GM21390 (cell line): ENCODE results near the gene KCNQ4.

ENCODE experiments used
- ATAC-seq: cut with Tn5 transposase; IDR thresholded peaks from one replicate; pipeline ENCODE4 v1.9.1; 2021; ENCODE audit not compliant: unreplicated experiment

KCNQ4 gene

DNA sequence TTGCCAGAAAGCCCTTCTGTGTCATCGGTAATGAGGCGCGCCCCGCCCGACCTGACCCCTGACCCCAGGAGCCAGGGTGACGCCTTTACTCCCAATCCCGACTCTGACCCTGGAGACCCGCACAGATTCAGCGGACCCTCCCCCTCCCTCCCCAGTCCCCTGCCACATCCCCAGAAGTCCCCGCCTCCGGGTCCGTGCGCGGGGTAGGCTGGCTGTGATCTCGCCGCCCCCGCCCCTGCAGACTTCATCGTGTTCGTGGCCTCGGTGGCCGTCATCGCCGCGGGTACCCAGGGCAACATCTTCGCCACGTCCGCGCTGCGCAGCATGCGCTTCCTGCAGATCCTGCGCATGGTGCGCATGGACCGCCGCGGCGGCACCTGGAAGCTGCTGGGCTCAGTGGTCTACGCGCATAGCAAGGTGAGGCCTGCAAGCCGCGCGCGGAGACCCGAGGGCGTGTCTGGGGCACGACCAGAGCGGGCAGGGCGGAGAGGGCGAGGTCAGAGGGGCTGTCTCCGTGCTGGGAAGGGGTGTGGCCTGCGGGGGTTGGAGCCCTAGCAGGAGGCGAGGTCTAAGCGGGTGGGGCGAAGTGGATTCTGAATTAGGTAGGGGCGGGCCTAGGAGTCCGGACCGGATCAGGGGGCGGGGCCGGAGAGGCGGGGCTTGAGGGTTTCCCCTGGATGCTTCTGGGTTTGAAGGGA, 34.8 kb downstream of the KCNQ4 start:
- peak; percentile 85 for ATAC-seq

DNA sequence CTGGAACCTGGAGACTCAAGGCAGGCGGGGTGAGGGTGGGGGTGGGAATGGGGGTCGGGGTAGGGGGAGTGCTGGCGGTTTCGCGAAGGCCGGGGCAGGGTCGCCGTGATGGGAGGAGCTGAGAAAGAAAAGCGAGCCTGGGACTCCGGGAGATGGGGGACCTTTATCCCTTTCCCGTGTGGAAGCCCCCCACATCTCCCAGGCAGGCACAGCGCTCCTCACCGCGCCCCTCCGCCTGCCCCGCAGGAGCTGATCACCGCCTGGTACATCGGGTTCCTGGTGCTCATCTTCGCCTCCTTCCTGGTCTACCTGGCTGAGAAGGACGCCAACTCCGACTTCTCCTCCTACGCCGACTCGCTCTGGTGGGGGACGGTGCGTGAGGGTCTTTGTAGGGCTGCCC, 35.5 kb downstream of the KCNQ4 start:
- no peak for ATAC-seq

DNA sequence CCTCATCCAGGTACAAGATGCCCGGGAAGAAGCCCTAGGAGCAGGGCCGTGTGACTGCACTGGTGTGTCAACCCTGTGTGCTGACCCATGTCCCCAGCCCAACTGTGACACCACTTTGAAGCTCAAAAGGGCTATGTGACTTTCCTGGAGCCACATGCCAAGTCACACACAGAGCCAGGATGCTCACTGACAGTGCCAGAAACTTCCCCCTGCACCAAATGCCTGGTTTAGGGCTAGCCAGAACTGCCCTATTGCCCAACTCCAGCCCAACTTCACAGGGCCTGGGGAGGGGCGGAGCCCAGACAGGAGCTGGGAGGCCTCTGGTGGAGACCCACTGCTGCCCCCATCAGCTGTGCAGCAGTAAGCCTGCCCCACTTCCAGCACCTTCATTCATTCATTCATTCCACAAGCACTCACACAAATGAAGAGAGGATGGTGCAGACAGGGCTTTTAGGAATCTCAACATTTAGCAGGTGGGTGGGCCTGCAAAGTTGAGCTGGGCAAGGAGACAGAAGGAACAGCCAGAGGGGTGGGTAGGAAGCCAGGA, 36.7 kb downstream of the KCNQ4 start:
- no peak for ATAC-seq

DNA sequence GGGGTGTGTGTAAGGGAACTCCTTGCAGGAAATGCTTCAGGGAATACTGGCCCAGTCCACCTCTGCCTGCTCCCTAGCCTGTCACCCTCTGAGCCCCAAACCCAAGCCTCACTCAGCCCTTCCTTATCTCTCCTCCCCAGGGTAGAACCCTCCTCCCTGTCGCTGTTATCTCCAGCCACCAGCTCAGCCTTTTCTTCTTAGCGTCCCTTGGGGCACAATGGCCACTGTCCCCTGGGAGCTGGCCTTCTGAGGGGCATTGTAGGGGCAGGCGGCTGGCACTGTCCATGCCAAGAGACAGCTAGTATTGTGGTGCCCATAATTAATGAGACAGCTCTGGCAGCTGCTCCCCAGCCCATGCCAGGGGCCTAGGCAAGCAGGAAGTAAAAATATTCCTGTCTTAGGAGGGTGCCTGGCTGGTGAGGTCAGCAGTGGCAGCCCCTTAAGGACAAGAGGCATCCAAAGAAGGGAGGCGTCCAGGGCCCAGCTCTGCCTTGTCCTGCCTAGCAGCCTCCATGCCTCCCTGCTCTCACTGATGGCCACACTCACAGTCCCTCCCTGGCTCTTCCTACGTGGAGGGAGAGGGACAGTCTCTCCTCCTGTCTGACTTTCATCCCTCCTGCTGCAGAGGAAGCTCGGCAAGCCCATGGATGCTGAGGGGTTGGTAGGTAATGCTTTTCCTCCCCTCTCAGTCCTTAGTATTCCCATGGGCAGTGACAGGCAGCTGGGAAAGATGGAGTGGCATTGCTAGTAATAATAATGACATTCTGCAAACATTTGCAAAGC, 37.5 kb downstream of the KCNQ4 start:
- no peak for ATAC-seq

DNA sequence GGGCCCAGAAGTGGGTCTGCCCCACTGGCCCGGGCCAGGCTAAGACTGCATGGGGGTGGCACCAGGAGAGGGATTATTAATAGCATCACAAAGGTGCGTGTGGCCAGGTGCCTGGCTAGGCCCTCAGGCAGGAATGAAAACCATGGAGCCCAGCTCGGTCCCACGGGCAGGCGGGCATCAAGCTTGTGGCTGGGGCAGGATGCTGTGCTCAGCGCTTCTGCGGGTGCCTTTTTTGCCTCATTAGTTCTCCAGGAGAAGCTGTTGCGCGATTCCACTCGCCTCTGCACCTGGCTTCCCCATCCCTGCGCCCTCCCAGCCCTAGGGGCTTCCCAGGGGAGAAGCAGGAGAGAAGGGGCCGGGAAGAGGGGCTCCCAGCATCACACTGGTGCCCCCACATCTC, 39.3 kb downstream of the KCNQ4 start:
- no peak for ATAC-seq

DNA sequence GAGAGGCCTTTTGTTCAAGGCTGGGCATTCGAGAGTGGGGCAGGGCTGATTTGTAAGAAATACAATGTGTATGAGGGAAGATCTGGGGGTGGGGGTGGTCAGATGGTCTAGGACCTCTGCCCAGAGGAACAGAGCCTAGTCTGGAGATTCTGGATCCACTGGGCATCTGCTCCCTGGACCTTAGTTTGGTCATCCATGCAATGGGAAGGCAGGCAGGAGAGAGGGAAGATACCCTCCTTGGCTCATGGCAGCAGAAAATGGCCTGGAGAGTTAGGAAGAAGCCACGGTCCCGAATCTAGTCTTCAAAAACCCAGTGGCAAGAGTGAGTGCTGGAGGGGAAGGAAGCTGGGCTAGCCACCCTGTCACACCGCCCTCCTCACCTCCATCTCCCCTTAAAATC, 39.8 kb downstream of the KCNQ4 start:
- no peak for ATAC-seq

DNA sequence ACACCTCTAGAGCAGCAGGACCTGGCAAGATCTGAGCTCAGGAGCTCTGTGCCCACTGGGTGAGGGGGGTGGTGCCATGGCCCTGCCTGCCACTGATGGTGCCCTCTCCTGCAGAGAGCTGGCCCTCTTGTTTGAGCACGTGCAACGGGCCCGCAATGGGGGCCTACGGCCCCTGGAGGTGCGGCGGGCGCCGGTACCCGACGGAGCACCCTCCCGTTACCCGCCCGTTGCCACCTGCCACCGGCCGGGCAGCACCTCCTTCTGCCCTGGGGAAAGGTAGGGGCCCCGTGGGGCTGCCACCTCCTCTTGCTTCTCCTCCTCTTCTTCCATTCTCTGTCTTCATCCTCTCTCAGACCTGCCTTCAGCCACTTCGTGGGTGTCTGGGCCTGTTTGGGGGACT, 40.4 kb downstream of the KCNQ4 start:
- ATAC-seq = no peak

DNA sequence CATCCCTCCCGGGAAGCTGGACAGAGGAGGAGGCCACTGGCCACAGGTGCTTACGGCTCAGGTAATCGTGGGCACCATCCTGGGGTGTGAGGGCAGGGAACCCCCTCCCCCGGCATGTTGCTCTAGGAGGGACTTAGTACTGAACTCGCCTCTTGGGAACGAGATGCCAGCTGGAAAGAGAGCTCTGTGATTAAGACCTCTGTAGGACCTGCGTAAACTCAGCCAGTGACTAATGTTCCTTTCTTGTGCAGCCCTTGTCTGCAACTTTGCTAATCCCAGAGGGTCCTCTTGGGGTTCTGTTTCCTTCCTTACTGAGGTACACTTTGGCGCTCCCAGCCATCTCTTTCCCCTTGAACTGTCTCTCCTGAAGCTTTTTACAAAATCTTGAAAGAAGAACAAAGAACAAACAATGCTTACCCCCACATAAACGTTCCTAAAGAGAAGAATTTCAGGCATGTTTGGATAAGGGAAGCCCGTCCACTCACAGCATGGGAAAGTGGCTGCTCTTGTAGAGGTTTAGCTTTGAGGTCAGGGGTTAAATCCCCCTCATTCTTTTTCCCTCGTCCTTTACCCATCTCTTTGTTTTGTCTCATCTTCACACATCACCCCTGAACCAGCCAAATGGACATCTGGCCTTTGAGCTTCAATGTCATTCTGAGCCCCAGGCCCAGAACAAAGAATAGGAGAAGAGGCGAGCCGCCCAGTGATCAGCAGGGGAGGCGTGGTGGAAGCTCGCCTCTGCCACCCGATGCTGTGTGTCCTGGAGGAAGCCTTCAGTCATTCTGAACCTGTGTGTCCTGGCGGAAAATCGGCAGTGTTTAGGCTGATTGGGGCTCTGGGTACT, 41.2 kb downstream of the KCNQ4 start:
- ATAC-seq = no peak

DNA sequence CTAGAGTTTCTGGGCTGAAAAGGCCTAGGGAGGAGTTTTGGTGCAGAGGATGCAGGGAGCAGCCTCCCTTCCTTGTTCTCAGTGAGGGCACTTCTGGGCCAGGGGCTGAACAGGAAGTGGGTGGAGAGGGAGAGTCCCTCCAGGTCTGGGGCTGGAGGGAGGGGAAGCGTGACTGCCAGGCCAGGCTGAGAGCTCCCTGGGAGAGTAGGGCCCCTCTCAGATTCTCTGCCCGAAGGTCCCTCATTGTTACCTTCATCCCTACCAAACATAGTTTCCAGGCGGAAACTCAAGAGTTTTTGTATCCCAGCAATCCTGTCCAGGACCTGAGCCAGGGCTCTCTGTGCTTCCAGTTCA, 41.8 kb downstream of the KCNQ4 start:
- ATAC-seq = no peak

DNA sequence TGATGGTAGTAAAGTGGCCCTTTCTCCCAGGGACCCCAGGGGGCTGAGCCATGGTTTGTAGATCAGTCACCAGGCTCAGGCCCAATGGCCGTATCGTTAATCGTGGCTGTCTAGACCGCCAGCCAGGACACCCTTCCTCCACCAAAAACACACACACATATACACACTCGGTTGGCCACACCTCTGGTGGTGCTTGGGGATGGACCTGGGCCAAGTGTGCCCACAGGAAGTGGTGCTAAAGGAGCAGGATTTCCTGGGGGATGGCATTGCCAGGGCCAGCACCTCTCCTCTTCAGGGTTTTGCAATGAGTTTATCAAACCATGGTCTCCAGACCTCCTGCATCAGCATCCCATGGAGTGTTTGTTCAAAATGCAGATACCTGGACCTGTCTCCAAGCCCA, 42.4 kb downstream of the KCNQ4 start:
- ATAC-seq = no peak

DNA sequence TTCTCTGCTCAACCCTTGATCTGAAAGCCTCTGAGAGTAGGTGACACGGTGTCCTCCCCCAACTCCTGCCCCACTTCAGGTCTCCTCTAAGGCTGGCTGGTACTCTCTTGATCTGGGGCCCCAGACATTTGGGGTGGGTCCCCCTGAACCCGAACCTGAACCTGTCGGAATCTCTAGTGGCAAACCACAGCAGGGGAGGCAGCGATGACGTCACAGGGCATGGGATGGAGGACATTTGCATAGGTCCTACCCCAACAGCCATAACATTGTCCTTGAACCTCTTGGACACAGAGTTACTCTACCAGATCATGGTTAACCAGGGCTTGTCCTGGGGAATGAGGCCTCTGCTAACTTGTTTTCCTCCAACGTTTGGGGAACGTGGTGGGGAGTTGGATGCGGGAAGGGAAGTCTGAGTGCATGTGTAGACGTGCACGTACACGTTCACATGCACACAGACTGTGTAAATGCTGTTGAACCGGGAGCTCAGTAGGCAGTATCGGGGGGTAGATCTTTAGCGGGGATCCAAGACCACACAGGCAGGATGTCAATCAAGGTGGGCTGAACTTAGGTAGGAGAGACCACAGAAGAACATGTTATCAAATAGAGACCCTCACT, 46.2 kb downstream of the KCNQ4 start:
- no peak for ATAC-seq

DNA sequence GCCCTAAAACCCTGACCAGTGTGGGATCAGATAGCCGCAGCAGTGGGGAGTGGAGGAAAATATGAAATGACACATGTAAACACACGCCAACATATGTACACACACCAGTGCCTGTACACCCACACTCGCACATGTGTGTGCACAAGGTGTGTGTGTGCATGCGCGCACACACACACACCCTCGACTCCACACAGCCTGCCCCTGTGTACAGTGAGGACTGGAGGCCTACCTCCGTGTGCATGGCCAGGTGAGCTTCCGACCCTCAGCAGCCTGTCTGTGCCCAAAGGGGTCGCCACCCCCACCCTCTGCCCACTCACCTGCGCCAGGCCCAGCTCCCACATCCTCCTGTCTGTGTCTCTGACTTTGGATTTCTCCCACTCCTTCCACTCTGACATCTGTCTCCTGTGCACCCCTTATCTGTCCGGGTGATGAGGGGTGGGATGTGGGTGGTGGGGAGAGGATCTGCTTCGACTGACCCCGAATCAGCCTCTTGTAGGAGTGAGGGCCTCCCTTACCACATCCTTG, 46.9 kb downstream of the KCNQ4 start:
- no peak for ATAC-seq

DNA sequence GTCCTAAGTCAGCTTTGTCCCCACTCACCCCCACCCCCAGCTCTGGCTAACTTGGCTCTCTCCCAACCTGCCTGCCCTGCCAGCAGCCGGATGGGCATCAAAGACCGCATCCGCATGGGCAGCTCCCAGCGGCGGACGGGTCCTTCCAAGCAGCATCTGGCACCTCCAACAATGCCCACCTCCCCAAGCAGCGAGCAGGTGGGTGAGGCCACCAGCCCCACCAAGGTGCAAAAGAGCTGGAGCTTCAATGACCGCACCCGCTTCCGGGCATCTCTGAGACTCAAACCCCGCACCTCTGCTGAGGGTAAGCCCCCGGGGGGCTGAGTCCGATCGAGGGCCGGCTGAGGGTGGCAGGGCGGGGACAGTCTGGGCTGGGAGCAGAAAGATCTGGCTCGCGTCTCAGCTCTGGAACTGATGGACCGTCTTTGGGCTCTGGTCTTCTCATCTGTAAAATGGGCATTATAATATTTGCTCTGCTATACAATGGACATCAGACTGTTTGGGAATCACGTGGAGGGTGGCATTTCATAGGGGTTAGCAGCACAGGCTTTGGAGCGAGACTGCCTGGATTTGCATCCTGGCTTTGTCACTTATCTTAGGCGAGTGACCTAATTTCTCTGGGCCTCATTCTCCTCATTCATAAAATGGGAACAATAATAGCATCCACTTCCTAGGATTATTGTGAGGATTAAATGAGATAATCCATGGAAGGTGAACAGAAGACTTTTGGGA, 47.6 kb downstream of the KCNQ4 start:
- ATAC-seq = no peak

DNA sequence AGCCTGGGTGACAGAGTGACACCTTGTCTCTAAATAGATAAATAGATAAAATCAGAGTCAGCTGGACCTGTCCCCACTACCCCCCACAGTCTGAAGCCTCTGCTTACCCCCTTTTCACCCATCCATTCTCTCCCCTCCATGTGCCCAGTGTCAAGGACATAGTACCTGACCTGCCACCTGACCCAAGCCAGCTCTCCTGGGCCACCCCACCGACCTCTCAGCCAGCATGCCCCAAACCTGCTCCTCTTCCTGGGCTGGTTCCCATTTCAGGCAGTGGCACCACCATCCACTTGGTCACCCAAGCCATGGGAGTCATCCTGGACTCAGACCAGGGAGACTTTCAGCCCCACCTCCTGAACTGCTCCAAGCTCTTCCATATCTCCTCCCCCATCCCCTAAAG, 50.4 kb downstream of the KCNQ4 start:
- no peak for ATAC-seq

DNA sequence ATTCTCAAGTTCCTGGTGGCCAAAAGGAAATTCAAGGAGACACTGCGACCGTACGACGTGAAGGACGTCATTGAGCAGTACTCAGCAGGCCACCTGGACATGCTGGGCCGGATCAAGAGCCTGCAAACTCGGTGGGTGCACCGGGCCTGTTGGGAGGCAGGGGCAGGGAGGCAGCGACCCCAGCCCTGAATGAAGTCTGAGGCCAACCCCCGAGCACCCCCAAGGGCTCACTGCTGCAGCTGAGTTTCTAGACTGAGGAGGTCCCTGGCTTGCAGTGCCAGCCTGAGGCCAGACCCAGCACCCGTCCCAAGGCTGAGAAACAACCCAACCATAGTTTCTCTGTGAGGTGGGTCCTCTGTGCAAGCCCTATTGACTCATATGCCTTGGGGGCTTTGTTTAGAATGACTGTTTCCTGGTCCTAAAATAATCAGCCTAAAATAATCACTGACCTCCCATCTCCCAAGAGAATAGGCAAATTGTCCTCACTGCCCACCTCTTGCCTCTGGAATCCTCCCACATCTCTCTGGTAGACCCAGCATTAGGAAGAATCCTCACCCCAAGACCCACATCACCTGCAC, 51.5 kb downstream of the KCNQ4 start:
- ATAC-seq = no peak

DNA sequence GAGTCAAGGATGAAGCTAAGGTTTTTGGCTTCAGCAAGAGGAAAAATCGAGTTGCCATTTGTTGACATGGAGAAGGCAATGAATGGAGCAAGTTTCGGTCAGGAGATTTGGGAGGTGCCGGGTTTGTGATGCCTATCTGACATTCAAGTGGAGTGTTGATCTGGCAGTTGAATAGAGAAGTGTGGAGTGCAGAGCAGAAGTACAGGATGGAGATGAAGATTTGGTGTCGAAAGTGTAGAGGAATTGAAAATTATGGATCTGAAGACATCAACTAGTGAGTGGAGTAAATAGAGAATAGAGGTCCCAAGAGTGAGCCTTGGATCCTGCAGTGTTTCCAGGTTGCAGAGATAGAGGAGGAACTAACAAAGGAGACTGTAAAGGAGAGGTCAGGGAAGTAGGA, 52.7 kb downstream of the KCNQ4 start:
- ATAC-seq = no peak

DNA sequence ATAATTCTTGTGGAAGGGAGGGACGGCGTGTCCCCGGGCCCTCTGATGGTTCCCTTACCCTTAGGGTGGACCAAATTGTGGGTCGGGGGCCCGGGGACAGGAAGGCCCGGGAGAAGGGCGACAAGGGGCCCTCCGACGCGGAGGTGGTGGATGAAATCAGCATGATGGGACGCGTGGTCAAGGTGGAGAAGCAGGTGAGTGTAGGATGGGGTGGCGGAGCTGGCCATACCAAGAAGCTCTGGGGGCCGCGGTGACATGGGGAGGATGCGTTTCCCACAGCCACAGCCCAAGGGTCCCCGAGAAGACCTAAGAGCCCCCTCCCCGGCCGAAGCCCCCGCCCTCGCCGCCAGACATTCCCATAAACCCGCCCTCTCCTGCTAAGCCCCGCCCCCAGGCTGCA, 54.0 kb downstream of the KCNQ4 start:
- ATAC-seq = no peak

DNA sequence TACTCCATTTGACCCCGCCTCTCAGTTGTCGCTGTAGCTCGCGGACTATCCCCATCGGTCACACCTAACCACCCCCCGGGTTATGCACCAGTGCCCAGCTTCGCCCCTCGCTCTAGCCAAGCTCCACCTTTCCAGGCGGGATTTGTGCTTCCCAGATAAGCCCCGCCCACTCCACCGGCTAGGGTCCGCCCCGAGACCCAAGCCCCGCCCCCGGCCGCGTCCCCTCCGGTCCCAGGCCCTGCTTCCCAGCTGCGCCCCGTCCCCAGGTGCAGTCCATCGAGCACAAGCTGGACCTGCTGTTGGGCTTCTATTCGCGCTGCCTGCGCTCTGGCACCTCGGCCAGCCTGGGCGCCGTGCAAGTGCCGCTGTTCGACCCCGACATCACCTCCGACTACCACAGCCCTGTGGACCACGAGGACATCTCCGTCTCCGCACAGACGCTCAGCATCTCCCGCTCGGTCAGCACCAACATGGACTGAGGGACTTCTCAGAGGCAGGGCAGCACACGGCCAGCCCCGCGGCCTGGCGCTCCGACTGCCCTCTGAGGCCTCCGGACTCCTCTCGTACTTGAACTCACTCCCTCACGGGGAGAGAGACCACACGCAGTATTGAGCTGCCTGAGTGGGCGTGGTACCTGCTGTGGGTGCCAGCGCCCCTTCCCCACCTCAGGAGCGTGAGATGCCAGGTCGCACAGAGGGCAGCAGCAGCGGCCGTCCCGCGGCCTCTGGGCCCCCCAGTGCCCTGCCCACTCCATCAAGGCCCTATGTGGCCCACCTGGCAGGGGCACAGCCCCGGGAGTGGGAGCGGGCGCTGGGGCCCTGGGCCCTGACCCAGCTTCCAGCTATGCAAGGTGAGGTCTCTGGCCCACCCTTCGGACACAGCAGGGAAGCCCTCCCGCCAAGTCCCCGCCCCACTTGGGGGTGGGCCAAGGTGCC, 54.7 kb downstream of the KCNQ4 start:
- no peak for ATAC-seq
